Measurements from ENCODE around the gene GID4. TPM values are rescaled to one million over a fixed set of nuclear protein-coding genes. Genes with fewer than 3 reads are reported as not detected.

The GID4 gene
- polyA plus RNA-seq, 3 donors: 4.1 to 6.0 (median 4.4) TPM

GRCh38 chr17:18105027-18105426 lies 65.8 kb downstream of the GID4 start:
- DNase-seq: no peak
- no peaks in the 10 kb centered on the region for H3K79me2 ChIP-seq (ENCODE audit: insufficient read depth, low read length)

GRCh38 chr17:18105595-18105994 lies 66.4 kb downstream of the GID4 start:
- Histone ChIP-seq H3K79me2 (ENCODE audit: insufficient read depth, low read length) (no peaks in the 10 kb centered on the region), H3K4me3 (replicated peaks in 1 of 3; ENCODE audit: low read depth in 2 of 3, low read length in 3 of 3) (no peak overlapping the region), H3K4me2 (replicated peaks; ENCODE audit: extremely low read depth, low read length, poor library complexity, severe bottlenecking) (no peak overlapping the region), H3K4me1 (ENCODE audit: control insufficient read depth in 1 of 2, insufficient read depth in 2 of 2, low read length in 2 of 2) (peaks cover 4 to 11% of the 10 kb centered on the region in 2 donors), H3K9me3 (replicated peaks in 1 of 2; ENCODE audit: control insufficient read depth in 1 of 2, insufficient read depth in 1 of 2, low read length in 2 of 2) (no peaks in the 10 kb centered on the region), H4K20me1 (ENCODE audit: insufficient read depth, low read length) (no peaks in the 10 kb centered on the region), H3K36me3 (replicated peaks in 1 of 2; ENCODE audit: control insufficient read depth in 1 of 2, insufficient read depth in 2 of 2, low read length in 2 of 2) (peaks cover 49 to 65% of the 10 kb centered on the region in 2 donors), H3K27ac (ENCODE audit: low read depth in 1 of 2, low read length in 2 of 2) (no peak overlapping the region), H3K9ac (ENCODE audit: insufficient read depth, low read length, poor library complexity, severe bottlenecking) (no peak overlapping the region), H3K27me3 (ENCODE audit: control insufficient read depth in 2 of 2, insufficient read depth in 2 of 2, low read length in 2 of 2) (no peaks in the 10 kb centered on the region), H2AFZ (ENCODE audit: insufficient read depth, low read depth, low read length, poor library complexity, severe bottlenecking) (no peak overlapping the region)
- no peak for DNase-seq
- no CpG with 5 or more reads among the region's 6 CpGs for WGBS (ENCODE audit: insufficient coverage)
- Mint-ChIP-seq H3K4me1 (peaks cover 11% of the 10 kb centered on the region), H3K9me3 (no peaks in the 10 kb centered on the region), H3K4me3 (no peak overlapping the region), H3K27ac (peak overlapping the region in 1 of 7 donors; percentile 40), H3K36me3 (peaks cover 41 to 54% of the 10 kb centered on the region in 2 donors), H3K27me3 (ENCODE audit: low read depth in 3 of 3) (peaks cover 0 to 2% (median 1%) of the 10 kb centered on the region in 3 donors)
- no peak for TF ChIP-seq CTCF (IDR thresholded peaks at IDR 0.05)
- intact Hi-C loops (cut with micrococcal nuclease): no loop called here

More at GRCh38 chr17:18105027-18105426, 65.8 kb downstream of the GID4 start:
- no peaks in the 10 kb centered on the region for H3K9me3 Mint-ChIP-seq
- H3K27ac Mint-ChIP-seq: peak overlapping the region in 2 of 7 donors; percentile 11 to 22
- H2AFZ ChIP-seq (ENCODE audit: insufficient read depth, low read depth, low read length, poor library complexity, severe bottlenecking): no peak overlapping the region
- no peak for TF ChIP-seq CTCF (IDR thresholded peaks at IDR 0.05)
- WGBS (ENCODE audit: insufficient coverage): 96% methylated on average over 3 of the region's 3 CpGs
- no peaks in the 10 kb centered on the region for H3K9me3 ChIP-seq (replicated peaks in 1 of 2; ENCODE audit: control insufficient read depth in 1 of 2, insufficient read depth in 1 of 2, low read length in 2 of 2)
- H3K27me3 ChIP-seq (ENCODE audit: control insufficient read depth in 2 of 2, insufficient read depth in 2 of 2, low read length in 2 of 2): no peaks in the 10 kb centered on the region
- H3K4me3 ChIP-seq (replicated peaks in 1 of 3; ENCODE audit: low read depth in 2 of 3, low read length in 3 of 3): no peak overlapping the region
- H3K4me1 ChIP-seq (ENCODE audit: control insufficient read depth in 1 of 2, insufficient read depth in 2 of 2, low read length in 2 of 2): peaks cover 4 to 11% of the 10 kb centered on the region in 2 donors
- no peaks in the 10 kb centered on the region for H4K20me1 ChIP-seq (ENCODE audit: insufficient read depth, low read length)
- peaks cover 46 to 59% of the 10 kb centered on the region in 2 donors for H3K36me3 Mint-ChIP-seq
- no peak overlapping the region for H3K27ac ChIP-seq (ENCODE audit: low read depth in 1 of 2, low read length in 2 of 2)
- peaks cover 55 to 70% of the 10 kb centered on the region in 2 donors for H3K36me3 ChIP-seq (replicated peaks in 1 of 2; ENCODE audit: control insufficient read depth in 1 of 2, insufficient read depth in 2 of 2, low read length in 2 of 2)
- H3K27me3 Mint-ChIP-seq (ENCODE audit: low read depth in 3 of 3): peaks cover 0 to 2% (median 0%) of the 10 kb centered on the region in 3 donors
- H3K4me3 Mint-ChIP-seq: no peak overlapping the region
- H3K4me2 ChIP-seq (replicated peaks; ENCODE audit: extremely low read depth, low read length, poor library complexity, severe bottlenecking): no peak overlapping the region
- peaks cover 11% of the 10 kb centered on the region for H3K4me1 Mint-ChIP-seq
- intact Hi-C loops (cut with micrococcal nuclease): no loop called here
- no peak overlapping the region for H3K9ac ChIP-seq (ENCODE audit: insufficient read depth, low read length, poor library complexity, severe bottlenecking)
